ENCODE data around the gene WBP1L.

GRCh38 chr10:102800611-102801335, 57.0 kb downstream of the WBP1L start:
- TF ChIP-seq POLR2A (IDR thresholded peaks at IDR 0.05; ENCODE audit: low read length) = no peak
- no peak for TF ChIP-seq GATA1 (IDR thresholded peaks at IDR 0.05; ENCODE audit: low read depth, low read length)

Data from erythroblast (primary cell).